Stimulated activated CD4-positive, alpha-beta T cell treated with anti-CD3 and anti-CD28 coated beads, Interleukin-1b, Interleukin-23, amount 100 ng/mL, for 48 hours (primary cell): ENCODE results near the gene ZNF513.
"Not testable (repeated sequence)": the region's sequence is repeated elsewhere in the genome, so short reads cannot be mapped to it uniquely, and the experiment has no call there.

Source experiments
- DNase-seq: peaks from one replicate; pipeline ENCODE4 v3.0.0-alpha.2; 2020

ZNF513 gene

GRCh38 chr2:27354597-27354927 lies 26.0 kb downstream of the ZNF513 start:
- no peak for DNase-seq

- DNase-seq: no peak
Observed at GRCh38 chr2:27353762-27354596, 26.6 kb downstream of the ZNF513 start.

- not testable (repeated sequence) for DNase-seq
Observed at GRCh38 chr2:27353386-27353761, 27.2 kb downstream of the ZNF513 start.

GRCh38 chr2:27351802-27352598 lies 28.5 kb downstream of the ZNF513 start:
- DNase-seq: no peak

- no peak for DNase-seq
Observed at GRCh38 chr2:27350106-27350693, 30.3 kb downstream of the ZNF513 start.

GRCh38 chr2:27347641-27348040 lies 32.9 kb downstream of the ZNF513 start:
- DNase-seq: no peak

- no peak for DNase-seq
Observed at GRCh38 chr2:27336173-27336572, 44.4 kb downstream of the ZNF513 start.

- DNase-seq: no peak
Observed at GRCh38 chr2:27335311-27335710, 45.2 kb downstream of the ZNF513 start.
